ENCODE data around the gene IFITM2. TPM values are rescaled to one million over a fixed set of nuclear protein-coding genes. Genes with fewer than 3 reads are reported as not detected.

Gene IFITM2
- total RNA-seq, 1 experiment from 2014 or later, result 4.2 TPM

GRCh38 chr11:304061-304506, 3.5 kb upstream of the IFITM2 start:
- H3K27ac ChIP-seq, result no peak overlapping the region
- POLR2A ChIA-PET (ENCODE audit: unreplicated experiment), result no interaction called here
- DNase-seq, result no peak
- no peaks in the 10 kb centered on the region for H3K27me3 ChIP-seq (ENCODE audit: insufficient read depth, low read depth)
- H3K79me2 ChIP-seq (ENCODE audit: low read depth), result no peaks in the 10 kb centered on the region
- no peak overlapping the region for H3K4me3 ChIP-seq
- no TSS peak for BruUV-seq (replicated peaks)
- H3K4me2 ChIP-seq, result no peak overlapping the region
- no peaks in the 10 kb centered on the region for H3F3A ChIP-seq (ENCODE audit: insufficient read depth, low read depth)
- H3K9me3 ChIP-seq (ENCODE audit: insufficient read depth, low read depth), result no peaks in the 10 kb centered on the region
- H3K4me1 ChIP-seq (replicated peaks; ENCODE audit: insufficient read depth), result peaks cover 2% of the 10 kb centered on the region
- no peak for TF ChIP-seq CTCF (conservative IDR thresholded peaks at IDR 0.05)
- no peak for TF ChIP-seq EZH2 (IDR thresholded peaks at IDR 0.05; ENCODE audit: low read depth)
- H2AFZ ChIP-seq, result no peak overlapping the region
- CTCF ChIA-PET, result no interaction called here
- intact Hi-C loops (cut with micrococcal nuclease; ENCODE audit: unreplicated experiment), result no loop called here
- no peaks in the 10 kb centered on the region for H3K36me3 ChIP-seq (ENCODE audit: low read depth)
- H3K9me2 ChIP-seq (ENCODE audit: insufficient read depth), result no peaks in the 10 kb centered on the region
- no peaks in the 10 kb centered on the region for H4K20me1 ChIP-seq (ENCODE audit: insufficient read depth)

- no peak overlapping the region for H2AFZ ChIP-seq
- no peaks in the 10 kb centered on the region for H3K36me3 ChIP-seq (ENCODE audit: low read depth)
- no peaks in the 10 kb centered on the region for H3K9me2 ChIP-seq (ENCODE audit: insufficient read depth)
- H3K4me2 ChIP-seq, result no peak overlapping the region
- no peaks in the 10 kb centered on the region for H4K20me1 ChIP-seq (ENCODE audit: insufficient read depth)
- no peaks in the 10 kb centered on the region for H3K27me3 ChIP-seq (ENCODE audit: insufficient read depth, low read depth)
- TF ChIP-seq CTCF (conservative IDR thresholded peaks at IDR 0.05) (peak; percentile 61), EZH2 (IDR thresholded peaks at IDR 0.05; ENCODE audit: low read depth) (no peak)
- intact Hi-C loops (cut with micrococcal nuclease; ENCODE audit: unreplicated experiment), result loop anchor here (5.0 kb wide), 2 partner anchors 52 to 142 kb away; no protein-coding TSS in a partner anchor
- POLR2A ChIA-PET (ENCODE audit: unreplicated experiment), result interaction anchor here (0.5 to 0.6 kb wide), 2 partner anchors 51 to 63 kb away, joined by 6 to 14 read pairs; no protein-coding TSS in a partner anchor
- peaks cover 6% of the 10 kb centered on the region; the same call in 1 of the 2 replicates for H3F3A ChIP-seq (ENCODE audit: insufficient read depth, low read depth)
- DNase-seq, result peak in 1 of 2 experiments; percentile 54
- CTCF ChIA-PET, result no interaction called here
- peaks cover 10% of the 10 kb centered on the region for H3K4me1 ChIP-seq (replicated peaks; ENCODE audit: insufficient read depth)
- BruUV-seq (replicated peaks), result no TSS peak
- no peak overlapping the region for H3K27ac ChIP-seq
- no peaks in the 10 kb centered on the region for H3K9me3 ChIP-seq (ENCODE audit: insufficient read depth, low read depth)
- no peaks in the 10 kb centered on the region for H3K79me2 ChIP-seq (ENCODE audit: low read depth)
- no peak overlapping the region for H3K4me3 ChIP-seq
Observed at GRCh38 chr11:304915-305843, 2.4 kb upstream of the IFITM2 start.

- ChIA-PET POLR2A (ENCODE audit: unreplicated experiment) (no interaction called here), CTCF (interaction anchor here (0.7 kb wide), 1 partner anchor 43 kb away, joined by 3 read pairs; no protein-coding TSS in a partner anchor)
- H3K9me3 ChIP-seq (ENCODE audit: insufficient read depth, low read depth), result no peaks in the 10 kb centered on the region
- no TSS peak for BruUV-seq (replicated peaks)
- H3K27me3 ChIP-seq (ENCODE audit: insufficient read depth, low read depth), result no peaks in the 10 kb centered on the region
- no peaks in the 10 kb centered on the region for H4K20me1 ChIP-seq (ENCODE audit: insufficient read depth)
- H3K4me3 ChIP-seq, result no peak overlapping the region
- peaks cover 10% of the 10 kb centered on the region for H3K4me1 ChIP-seq (replicated peaks; ENCODE audit: insufficient read depth)
- no peak for DNase-seq
- H3K27ac ChIP-seq, result no peak overlapping the region
- no peak for TF ChIP-seq EZH2 (IDR thresholded peaks at IDR 0.05; ENCODE audit: low read depth)
- no peak for TF ChIP-seq CTCF (conservative IDR thresholded peaks at IDR 0.05)
- intact Hi-C loops (cut with micrococcal nuclease; ENCODE audit: unreplicated experiment), result loop anchor here (5.0 kb wide), 2 partner anchors 51 to 141 kb away; no protein-coding TSS in a partner anchor
- no peaks in the 10 kb centered on the region for H3K36me3 ChIP-seq (ENCODE audit: low read depth)
- H3F3A ChIP-seq (ENCODE audit: insufficient read depth, low read depth), result peaks cover 6% of the 10 kb centered on the region; the same call in 1 of the 2 replicates
- H2AFZ ChIP-seq, result no peak overlapping the region
- H3K9me2 ChIP-seq (ENCODE audit: insufficient read depth), result no peaks in the 10 kb centered on the region
- H3K79me2 ChIP-seq (ENCODE audit: low read depth), result no peaks in the 10 kb centered on the region
- no peak overlapping the region for H3K4me2 ChIP-seq
Observed at GRCh38 chr11:305844-306211, 1.8 kb upstream of the IFITM2 start.

All from PC-9 (cell line).